RWPE2 (cell line): Measurements from ENCODE around the gene PPARD.
A peak's percentile ranks its signal among the peaks of the same experiment; 100 is the strongest.
"Not testable (repeated sequence)": the region's sequence is repeated elsewhere in the genome, so short reads cannot be mapped to it uniquely, and the experiment has no call there.

ENCODE experiments used
- ATAC-seq: fragments of 200-7000 bp; cut with Tn5 transposase; 3 replicates; pipeline ENCODE4 v1.9.1; 2021; ENCODE audit warnings: low read depth
- DNase-seq: peaks from one replicate; pipeline ENCODE4 v3.0.0-alpha.2; 2020; ENCODE audit warnings: low spot score
- H3K27ac ChIP-seq: fragments of 450-650 bp; 2 replicates; pipeline ENCODE4 v1.5.1; 2017; ENCODE audit warnings: mild to moderate bottlenecking; ENCODE audit not compliant: poor library complexity, severe bottlenecking
- H3K27me3 ChIP-seq: fragments of 250-450 bp; sonication (Bioruptor Pico); 2 replicates; pipeline ENCODE4 v1.5.1; 2021; ENCODE audit warnings: mild to moderate bottlenecking, moderate library complexity; ENCODE audit not compliant: insufficient read depth, poor library complexity, severe bottlenecking
- H3K36me3 ChIP-seq: fragments of 250-450 bp; sonication (Bioruptor Pico); 2 replicates; pipeline ENCODE4 v1.5.1; 2020; ENCODE audit warnings: low read depth, mild to moderate bottlenecking, moderate library complexity
- H3K4me1 ChIP-seq: fragments of 250-450 bp; sonication (Bioruptor Pico); 2 replicates; pipeline ENCODE4 v1.5.1; 2021; ENCODE audit warnings: mild to moderate bottlenecking, moderate library complexity; ENCODE audit not compliant: insufficient read depth, poor library complexity, severe bottlenecking
- H3K4me3 ChIP-seq: fragments of 250-450 bp; sonication (Bioruptor Pico); 2 replicates; pipeline ENCODE4 v1.5.1; 2021; ENCODE audit warnings: mild to moderate bottlenecking, moderate library complexity; ENCODE audit not compliant: severe bottlenecking
- H3K9me3 ChIP-seq: fragments of 250-450 bp; sonication (Bioruptor Pico); 2 replicates; pipeline ENCODE4 v1.5.1; 2021; ENCODE audit warnings: mild to moderate bottlenecking, moderate library complexity; ENCODE audit not compliant: severe bottlenecking
- TF ChIP-seq, protein P1 (sequence below): fragments of 450-650 bp; IDR thresholded peaks from one replicate; pipeline ENCODE4 v1.5.1; 2017; ENCODE audit warnings: mild to moderate bottlenecking, moderate library complexity; ENCODE audit not compliant: poor library complexity, severe bottlenecking

Gene PPARD

DNA sequence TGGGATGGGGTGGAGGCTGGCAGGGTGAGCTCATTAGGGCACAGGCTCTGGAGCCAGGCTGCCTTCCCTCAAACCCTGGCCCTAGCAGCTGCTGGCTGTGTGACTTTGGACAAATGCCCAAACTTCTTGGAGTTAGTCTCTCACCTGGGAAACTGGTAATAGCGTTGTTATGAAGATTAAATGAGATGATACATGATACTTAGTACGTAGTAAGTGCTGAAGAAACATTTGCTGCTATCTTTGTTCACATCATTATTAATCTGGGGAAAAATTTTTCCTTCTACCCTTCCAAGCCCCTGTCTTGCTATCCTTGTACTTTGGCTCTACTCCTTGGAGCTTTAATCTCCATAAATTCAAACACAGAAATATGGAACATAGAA lies 22.3 kb upstream of the PPARD start:
- H3K4me1 ChIP-seq: no peaks in the 10 kb centered on the region
- ATAC-seq (no peak), DNase-seq (no peak)
- no peaks in the 10 kb centered on the region for H3K27me3 ChIP-seq
- TF ChIP-seq, protein P1, sequence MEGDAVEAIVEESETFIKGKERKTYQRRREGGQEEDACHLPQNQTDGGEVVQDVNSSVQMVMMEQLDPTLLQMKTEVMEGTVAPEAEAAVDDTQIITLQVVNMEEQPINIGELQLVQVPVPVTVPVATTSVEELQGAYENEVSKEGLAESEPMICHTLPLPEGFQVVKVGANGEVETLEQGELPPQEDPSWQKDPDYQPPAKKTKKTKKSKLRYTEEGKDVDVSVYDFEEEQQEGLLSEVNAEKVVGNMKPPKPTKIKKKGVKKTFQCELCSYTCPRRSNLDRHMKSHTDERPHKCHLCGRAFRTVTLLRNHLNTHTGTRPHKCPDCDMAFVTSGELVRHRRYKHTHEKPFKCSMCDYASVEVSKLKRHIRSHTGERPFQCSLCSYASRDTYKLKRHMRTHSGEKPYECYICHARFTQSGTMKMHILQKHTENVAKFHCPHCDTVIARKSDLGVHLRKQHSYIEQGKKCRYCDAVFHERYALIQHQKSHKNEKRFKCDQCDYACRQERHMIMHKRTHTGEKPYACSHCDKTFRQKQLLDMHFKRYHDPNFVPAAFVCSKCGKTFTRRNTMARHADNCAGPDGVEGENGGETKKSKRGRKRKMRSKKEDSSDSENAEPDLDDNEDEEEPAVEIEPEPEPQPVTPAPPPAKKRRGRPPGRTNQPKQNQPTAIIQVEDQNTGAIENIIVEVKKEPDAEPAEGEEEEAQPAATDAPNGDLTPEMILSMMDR: no peak
- H3K36me3 ChIP-seq: peaks cover 20% of the 10 kb centered on the region
- H3K4me3 ChIP-seq: no peak overlapping the region
- H3K9me3 ChIP-seq: no peaks in the 10 kb centered on the region
- no peak overlapping the region for H3K27ac ChIP-seq

DNA sequence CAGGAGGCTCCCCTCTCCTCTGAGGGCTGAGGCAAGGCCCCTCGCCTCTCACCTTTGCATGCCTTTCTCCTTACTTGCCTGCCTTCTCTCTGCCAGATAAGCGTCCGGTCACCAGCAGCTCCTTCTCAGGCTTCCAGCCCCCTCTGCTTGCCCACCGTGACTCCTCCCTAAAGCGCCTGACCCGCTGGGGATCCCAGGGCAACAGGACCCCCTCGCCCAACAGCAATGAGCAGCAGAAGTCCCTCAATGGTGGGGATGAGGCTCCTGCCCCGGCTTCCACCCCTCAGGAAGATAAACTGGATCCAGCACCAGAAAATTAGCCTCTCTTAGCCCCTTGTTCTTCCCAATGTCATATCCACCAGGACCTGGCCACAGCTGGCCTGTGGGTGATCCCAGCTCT lies 21.3 kb upstream of the PPARD start:
- Histone ChIP-seq H3K36me3 (peaks cover 20% of the 10 kb centered on the region), H3K27me3 (no peaks in the 10 kb centered on the region), H3K4me3 (no peak overlapping the region), H3K27ac (no peak overlapping the region), H3K4me1 (no peaks in the 10 kb centered on the region), H3K9me3 (no peaks in the 10 kb centered on the region)
- ATAC-seq (no peak), DNase-seq (no peak)
- TF ChIP-seq, protein P1: no peak

DNA sequence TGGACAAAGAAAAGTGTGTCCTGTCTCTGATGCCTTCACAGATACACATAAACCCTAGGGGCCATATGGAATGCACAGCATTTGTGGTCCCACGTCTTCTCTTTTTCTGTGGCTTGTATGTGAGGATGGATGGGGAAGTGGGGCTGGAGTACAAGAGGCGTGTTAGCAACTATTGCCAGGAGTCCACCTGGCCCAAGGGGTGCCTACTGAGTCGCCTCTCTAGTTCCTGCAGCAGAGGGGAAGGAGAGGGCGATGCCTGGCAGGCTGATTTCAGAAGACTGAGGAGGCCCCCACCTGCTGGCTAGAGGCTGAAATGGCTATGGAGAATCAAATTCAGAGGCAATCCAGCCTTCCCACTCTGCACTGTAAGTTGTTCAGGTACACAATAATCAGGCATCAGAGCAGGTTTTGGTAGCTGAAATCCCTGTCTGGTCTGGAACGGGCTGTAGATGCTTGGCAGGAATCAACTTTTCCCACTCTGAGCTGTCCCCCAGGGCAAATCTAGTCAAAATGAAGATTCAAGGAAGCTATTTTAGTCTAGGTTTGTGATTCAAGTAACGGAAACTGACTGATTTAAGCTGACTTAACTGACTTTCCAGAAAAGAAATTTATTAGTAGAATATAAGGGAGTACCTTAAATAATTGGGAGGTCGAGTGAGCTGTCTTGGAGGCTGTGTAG lies 14.9 kb upstream of the PPARD start:
- TF ChIP-seq, protein P1: peak; percentile 68
- H3K4me3 ChIP-seq: no peak overlapping the region
- no peaks in the 10 kb centered on the region for H3K9me3 ChIP-seq
- H3K27ac ChIP-seq: no peak overlapping the region
- no peaks in the 10 kb centered on the region for H3K36me3 ChIP-seq
- no peak for DNase-seq
- no peaks in the 10 kb centered on the region for H3K4me1 ChIP-seq
- no peaks in the 10 kb centered on the region for H3K27me3 ChIP-seq
- peak; percentile 87 for ATAC-seq

DNA sequence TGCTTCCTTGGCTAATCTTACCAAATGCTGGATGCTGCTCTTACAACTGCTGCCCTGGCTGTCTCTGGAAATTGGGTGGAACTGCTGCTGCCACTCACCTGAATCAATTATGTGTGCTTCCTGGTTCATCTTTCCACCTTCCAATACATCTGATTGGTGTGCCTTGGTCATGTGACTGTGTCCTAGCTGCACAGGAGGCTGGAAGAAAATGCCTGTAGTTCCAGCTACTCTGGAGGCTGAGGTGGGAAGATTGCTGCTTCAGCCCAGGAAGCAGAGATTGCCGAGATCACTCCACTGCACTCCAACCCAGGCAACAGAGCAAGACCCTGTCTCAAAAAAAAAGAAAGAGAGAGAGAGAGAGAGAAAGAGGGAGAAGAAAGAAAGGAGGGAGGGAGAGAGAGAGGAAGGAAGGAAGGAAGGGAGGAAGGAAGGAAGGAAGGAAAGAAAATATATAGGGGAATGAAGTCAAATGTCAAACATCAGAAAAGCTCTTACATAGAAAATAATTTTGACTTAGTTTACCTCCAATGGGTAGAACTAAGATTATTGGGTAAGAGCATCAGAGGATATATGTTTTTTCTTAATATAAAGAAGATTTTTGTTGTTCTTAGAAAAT lies 14.1 kb upstream of the PPARD start:
- TF ChIP-seq, protein P1: no peak
- Histone ChIP-seq H3K9me3 (no peaks in the 10 kb centered on the region), H3K27ac (no peak overlapping the region), H3K27me3 (no peaks in the 10 kb centered on the region), H3K4me1 (no peaks in the 10 kb centered on the region), H3K4me3 (no peak overlapping the region), H3K36me3 (no peaks in the 10 kb centered on the region)
- ATAC-seq (no peak), DNase-seq (no peak)

DNA sequence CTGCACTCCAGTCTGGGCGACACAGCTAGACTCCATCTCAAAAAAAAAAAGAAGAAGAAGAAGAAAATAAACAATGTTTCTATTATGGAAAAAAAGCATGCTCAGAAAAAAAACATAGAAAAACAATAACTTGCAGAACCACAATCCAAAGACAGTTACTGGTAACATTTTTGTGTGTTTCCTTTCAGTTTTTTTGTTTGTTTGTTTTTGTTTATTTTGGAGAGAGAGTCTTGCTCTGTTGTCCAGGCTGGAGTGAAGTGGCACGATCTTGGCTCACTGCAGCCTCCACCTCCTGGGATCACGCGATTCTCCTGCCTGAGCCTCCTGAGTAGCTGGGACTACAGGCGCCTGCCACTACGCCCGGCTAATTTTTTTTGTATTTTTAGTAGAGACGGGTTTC lies 13.4 kb upstream of the PPARD start:
- not testable (repeated sequence) for H3K27ac ChIP-seq, ATAC-seq, H3K4me1 ChIP-seq, H3K36me3 ChIP-seq, H3K4me3 ChIP-seq, H3K27me3 ChIP-seq, H3K9me3 ChIP-seq, DNase-seq
